Adrenal gland (tissue), 5 donors: ENCODE measurements around the gene UBA5.

Experiments used
- POLR2A ChIP-seq, 2 donors: fragments of 450-650 bp; IDR thresholded peaks; one replicate each; pipeline ENCODE4 v1.6.1; 2017; ENCODE audit warnings: antibody characterized with exemption in 2 of 2, mild to moderate bottlenecking in 2 of 2, moderate library complexity in 1 of 2
- TF ChIP-seq, protein P1 (sequence below), 6 experiments: fragments of 450-650 bp in 4 of 6; fragments of 200-600 bp in 2 of 6; sonication (generic) in 1 of 6; IDR thresholded peaks; 1 replicate in 5 of 6; 2 replicates in 1 of 6; pipeline versions ENCODE4 v1.5.1 to v1.8.0; 2016 to 2021; ENCODE audit warnings: antibody characterized with exemption in 6 of 6, mild to moderate bottlenecking in 2 of 6, moderate library complexity in 1 of 6
- donor health status: DM: no; HTN: no; CAD: no.

DNA sequence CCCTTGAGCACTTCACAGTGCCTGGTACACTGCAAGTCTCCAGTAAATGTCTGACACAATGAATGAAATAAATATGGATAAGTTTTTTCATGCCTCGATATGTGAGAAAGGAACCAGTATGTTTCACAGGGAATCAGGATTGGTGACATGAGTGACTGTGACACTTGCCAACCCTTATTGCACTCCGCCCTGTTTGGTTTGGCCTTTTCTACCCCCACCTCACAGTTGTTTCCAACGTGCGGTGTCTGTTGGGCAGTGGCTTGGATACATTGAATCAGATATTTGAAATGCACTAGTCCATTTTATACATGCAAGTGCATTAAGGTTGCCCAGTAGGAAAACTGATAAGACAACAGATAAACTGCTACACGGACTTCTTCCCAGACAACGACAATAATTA lies 60.1 kb downstream of the UBA5 start:
- TF ChIP-seq, protein P1, sequence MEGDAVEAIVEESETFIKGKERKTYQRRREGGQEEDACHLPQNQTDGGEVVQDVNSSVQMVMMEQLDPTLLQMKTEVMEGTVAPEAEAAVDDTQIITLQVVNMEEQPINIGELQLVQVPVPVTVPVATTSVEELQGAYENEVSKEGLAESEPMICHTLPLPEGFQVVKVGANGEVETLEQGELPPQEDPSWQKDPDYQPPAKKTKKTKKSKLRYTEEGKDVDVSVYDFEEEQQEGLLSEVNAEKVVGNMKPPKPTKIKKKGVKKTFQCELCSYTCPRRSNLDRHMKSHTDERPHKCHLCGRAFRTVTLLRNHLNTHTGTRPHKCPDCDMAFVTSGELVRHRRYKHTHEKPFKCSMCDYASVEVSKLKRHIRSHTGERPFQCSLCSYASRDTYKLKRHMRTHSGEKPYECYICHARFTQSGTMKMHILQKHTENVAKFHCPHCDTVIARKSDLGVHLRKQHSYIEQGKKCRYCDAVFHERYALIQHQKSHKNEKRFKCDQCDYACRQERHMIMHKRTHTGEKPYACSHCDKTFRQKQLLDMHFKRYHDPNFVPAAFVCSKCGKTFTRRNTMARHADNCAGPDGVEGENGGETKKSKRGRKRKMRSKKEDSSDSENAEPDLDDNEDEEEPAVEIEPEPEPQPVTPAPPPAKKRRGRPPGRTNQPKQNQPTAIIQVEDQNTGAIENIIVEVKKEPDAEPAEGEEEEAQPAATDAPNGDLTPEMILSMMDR (IDR thresholded peaks at IDR 0.05) = no peak
- no peak for TF ChIP-seq POLR2A (IDR thresholded peaks at IDR 0.05)
